Activated CD4-positive, alpha-beta T cell treated with anti-CD3 and anti-CD28 coated beads for 1 hour (primary cell): ENCODE measurements around the gene GRK5.
"Not testable (repeated sequence)": the region's sequence is repeated elsewhere in the genome, so short reads cannot be mapped to it uniquely, and the experiment has no call there.

ENCODE experiments used
- DNase-seq: peaks from one replicate; pipeline ENCODE4 v3.0.0-alpha.2; 2020

Gene GRK5

DNA sequence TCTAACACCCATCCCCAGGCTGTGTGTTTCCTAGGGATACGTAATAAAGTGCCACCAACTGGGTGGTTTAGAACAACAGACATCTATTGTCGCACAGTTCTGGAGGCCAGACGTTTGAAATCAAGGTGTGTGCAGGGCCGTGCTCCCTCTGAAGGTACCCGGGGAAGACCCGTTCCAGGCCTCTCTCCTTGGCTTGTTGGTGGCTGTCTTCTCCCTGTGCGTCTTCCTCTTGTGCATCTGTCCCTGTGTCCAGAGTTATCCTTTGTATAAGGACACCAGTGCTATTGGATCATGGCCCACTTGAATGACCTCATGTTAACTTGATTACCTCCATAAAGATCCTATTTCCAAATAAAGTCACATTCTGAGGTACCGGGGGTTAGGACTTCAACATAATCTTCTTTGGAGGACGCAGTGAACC, 15.6 kb downstream of the GRK5 start:
- no peak for DNase-seq

GRCh38 chr10:119225083-119225658, 17.8 kb downstream of the GRK5 start:
- no peak for DNase-seq

GRCh38 chr10:119227825-119228224, 20.5 kb downstream of the GRK5 start:
- no peak for DNase-seq

DNA sequence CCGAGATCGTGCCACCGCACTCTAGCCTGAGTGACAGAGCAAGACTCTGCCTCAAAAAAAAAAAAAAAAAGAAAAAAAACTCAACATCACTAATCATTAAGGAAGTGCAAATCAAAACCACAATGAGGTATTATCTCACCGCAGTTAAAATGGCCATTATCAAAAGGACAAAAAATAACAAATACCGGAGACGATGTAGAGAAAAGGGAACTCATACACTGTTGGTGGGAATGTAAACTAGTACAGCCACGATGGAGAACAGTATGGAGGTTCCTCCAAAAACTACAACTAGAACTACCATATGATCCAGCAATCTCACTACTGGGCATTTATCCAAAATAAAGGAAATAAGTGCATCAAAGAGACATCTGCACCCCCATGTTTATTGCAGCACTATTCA, 24.3 kb downstream of the GRK5 start:
- no peak for DNase-seq

GRCh38 chr10:119232439-119232838, 25.1 kb downstream of the GRK5 start:
- not testable (repeated sequence) for DNase-seq

GRCh38 chr10:119233123-119233820, 25.9 kb downstream of the GRK5 start:
- no peak for DNase-seq

DNA sequence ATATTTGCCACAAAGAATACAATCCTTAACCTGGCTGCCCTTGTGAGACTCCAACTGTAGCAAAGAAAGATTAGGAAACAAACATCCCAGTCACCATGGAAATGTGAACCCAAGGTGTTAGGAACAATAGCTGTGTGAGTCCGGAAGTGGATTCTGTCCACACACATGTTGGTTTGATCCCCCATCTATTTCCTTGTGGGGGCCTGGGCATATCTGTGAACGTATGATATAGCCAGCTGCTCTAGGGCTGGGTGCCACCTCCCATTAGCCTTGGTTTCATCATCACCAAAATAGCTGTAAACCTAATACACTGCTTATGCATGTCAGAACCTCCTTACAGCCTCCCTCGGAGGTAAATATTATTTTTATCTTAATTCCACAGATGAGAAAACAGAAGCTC, 26.4 kb downstream of the GRK5 start:
- no peak for DNase-seq

DNA sequence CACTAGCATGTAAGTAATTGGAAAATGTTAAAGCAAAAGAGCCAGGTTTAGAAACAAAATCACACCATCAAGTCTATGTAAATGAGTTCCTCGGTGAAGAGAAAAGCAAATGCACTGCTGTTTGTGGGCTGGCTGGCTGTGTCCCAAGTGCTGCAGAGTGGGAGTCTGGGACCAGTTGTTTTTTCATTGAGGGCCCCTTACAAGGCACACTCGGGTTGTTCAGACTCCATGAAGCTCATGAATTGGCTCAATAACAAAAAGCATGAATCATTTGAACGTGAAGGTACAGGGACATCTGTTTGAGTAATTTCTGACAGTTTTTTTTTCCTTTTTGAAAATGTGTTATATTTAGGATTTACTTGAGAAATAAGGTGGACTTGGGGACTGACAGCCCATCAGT, 28.0 kb downstream of the GRK5 start:
- no peak for DNase-seq

DNA sequence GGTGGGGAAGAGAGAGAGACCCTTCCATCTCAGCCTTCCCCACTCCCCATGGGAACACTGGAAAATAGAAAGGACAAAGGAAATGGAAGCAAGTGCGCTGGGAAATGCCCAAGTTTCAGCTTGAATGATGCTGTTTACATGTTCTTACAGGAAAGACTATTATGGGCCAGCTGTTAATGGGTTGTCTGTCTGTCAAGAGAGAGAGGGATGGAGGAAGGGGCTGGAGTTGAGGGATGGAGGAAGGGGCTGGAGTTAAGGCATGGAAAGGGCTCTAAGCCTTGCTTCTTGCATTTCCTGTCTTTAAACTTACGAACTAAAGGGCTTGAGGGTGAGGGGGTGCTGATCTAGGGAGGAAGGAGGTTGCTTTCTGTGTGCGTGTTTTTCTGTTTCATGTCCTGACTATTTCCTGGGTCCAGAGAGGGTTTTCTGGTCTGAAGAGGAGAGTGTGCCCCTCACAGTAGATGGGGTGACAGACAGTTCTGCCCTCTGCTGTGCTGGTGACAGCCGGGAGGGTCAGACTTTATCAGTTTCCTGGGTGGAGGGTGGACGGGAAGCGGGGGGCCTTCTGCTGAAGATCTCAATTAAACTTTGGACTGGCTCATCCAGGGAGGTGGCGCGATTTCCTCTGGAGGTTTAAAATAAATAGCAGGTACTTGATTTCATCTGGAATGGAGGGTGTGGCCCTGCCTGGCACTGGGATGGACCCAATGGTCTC, 30.5 kb downstream of the GRK5 start:
- DNase-seq, result no peak

GRCh38 chr10:119238577-119238976, 31.2 kb downstream of the GRK5 start:
- DNase-seq, result no peak

- DNase-seq, result not testable (repeated sequence)
Measured at GRCh38 chr10:119239015-119239414, 31.6 kb downstream of the GRK5 start.

DNA sequence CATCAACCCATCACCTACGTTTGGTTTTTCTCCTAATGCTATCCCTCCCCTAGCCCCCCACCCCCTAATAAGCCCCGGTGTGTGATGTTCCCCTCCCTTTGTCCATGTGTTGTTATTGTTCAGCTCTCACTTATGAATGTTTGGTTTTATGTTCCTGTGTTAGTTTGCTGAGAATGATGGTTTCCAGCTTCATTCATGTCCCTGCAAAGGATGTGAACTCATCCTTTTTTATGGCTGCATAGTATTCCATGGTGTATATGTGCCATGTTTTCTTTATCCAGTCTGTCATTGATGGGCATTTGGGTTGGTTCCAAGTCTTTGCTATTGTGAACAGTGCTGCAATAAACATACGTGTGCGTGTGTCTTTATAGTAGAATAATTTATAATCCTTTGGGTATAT, 32.3 kb downstream of the GRK5 start:
- DNase-seq, result not testable (repeated sequence)

GRCh38 chr10:119241066-119241465, 33.7 kb downstream of the GRK5 start:
- no peak for DNase-seq

DNA sequence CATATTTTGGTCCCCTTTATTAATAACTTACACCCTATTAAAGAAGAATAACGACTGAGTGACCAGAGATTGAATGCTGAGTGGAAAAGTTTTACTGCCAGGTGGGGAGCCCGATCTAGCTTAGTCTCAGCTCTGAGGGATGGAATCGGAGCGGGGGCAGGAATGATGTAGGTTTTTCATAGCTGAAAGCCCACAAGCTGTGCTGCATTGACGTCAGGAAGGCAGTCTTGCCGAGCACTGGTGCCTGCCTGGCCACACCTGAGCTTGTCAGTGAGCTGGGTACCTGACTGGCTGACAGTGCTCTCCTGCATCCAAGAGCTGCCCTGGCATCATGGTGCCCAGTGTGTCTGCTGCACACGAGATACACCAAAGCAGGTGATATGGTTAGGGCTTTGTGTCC, 34.8 kb downstream of the GRK5 start:
- no peak for DNase-seq

- DNase-seq, result no peak
Measured at GRCh38 chr10:119243488-119243887, 36.1 kb downstream of the GRK5 start.

GRCh38 chr10:119243967-119244366, 36.6 kb downstream of the GRK5 start:
- DNase-seq, result no peak

- DNase-seq, result no peak
Measured at GRCh38 chr10:119245272-119245671, 37.9 kb downstream of the GRK5 start.

- DNase-seq, result no peak
Measured at GRCh38 chr10:119246862-119247549, 39.6 kb downstream of the GRK5 start.

DNA sequence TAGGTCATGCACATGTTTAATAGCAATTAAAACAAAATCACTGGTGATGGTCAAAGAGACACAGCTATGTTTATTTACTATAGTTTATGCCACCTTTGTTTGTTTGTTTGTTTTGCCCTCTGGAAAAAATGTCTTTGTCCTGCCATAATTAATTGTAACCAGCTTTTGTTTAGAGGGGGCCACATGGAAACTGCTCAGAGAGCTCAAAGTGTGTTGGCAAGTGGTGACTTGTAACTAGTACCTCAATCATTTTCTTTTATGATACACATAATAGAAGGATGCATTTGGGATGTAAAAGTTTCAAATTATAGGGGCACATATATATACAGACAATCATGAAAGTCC, 40.2 kb downstream of the GRK5 start:
- no peak for DNase-seq

DNA sequence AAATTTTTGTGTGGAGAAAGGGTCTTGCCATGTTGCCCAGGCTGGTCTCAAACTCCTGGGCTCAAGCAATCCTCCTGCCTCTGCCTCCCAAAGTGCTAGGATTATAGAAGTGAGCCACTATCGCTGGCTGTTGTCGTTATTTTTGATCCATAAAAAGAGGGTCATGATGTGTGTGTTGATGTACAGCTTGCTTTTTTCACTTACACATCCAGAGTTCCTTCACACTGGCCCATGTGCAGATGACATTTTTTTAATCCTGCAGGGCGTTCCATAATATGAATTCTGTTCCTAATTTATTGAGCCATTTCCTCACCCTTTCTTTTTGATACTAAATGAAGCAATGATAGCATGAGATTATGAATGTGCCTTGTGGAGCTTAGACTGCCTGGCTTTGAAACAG, 40.8 kb downstream of the GRK5 start:
- DNase-seq, result no peak

DNA sequence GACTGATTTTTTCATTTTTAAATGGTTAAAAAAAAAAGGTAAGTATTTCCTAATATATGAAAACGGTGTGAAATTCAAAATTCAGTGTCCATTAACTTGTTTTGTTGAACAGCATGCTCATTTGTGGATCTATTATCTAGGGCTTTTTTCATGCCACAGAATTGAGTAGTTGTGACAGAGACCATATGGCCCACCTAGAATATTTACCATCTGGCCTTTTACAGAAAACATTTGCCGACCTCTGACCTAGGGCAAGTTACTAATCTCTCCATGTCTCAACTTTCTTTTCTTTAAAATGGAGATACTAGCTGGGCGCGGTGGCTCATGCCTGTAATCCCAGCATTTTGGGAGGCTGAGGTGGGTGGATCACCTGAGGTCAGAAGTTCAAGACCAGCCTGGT, 41.3 kb downstream of the GRK5 start:
- DNase-seq, result no peak

- DNase-seq, result no peak
Measured at GRCh38 chr10:119250641-119251314, 43.4 kb downstream of the GRK5 start.

GRCh38 chr10:119251315-119251708, 43.9 kb downstream of the GRK5 start:
- no peak for DNase-seq
